ENCODE results near the gene LPAR1.

Gene LPAR1

GRCh38 chr9:110954822-110955291, 83.4 kb downstream of the LPAR1 start:
- DNase-seq (ENCODE audit: low read depth), result no peak

DNA sequence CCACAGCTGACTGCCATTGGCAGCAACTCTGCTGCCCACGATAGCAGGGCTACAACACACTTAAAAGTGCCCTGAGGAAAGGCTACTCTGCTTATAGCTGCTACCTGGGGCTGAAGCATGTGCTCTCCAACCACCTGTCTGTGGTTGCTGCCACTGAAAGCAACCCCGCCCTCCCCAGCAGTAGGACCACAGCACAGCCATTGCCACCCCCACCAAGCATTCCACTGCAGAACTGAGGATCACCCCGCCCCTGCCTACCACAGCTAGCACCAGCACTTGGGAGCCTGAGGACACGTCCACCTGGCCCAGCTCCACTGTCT, 85.8 kb downstream of the LPAR1 start:
- no peak for DNase-seq (ENCODE audit: low read depth)

- DNase-seq (ENCODE audit: low read depth), result no peak
Observed at GRCh38 chr9:110951805-110952539, 86.3 kb downstream of the LPAR1 start.

DNA sequence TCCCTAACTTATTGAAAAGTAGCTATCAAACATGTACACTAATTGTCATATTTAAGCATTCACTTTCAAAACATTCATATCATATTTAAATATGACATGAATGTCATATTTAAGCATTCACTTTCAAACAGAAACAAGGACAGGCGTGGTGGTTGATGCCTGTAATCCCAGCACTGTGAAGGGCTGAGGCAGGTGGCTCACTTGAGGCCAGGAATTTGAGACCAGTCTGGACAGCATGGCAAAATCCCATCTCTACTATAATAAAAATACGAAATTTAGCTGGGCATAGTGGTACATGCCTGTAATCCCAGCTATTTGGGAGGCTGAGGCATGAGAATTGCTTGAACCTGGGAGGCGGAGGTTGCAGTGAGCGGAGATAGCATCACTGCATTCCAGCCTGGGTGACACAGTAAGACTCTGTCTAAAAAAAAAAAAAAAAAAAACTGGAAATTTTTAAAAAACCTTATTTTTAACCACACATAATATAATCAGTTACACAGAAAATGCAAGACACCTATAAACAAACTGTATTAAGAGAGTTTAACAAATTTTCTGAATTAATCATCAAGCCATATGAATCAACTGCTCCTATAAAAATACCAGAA, 88.1 kb downstream of the LPAR1 start:
- no peak for DNase-seq (ENCODE audit: low read depth)

GRCh38 chr9:110949081-110949480, 89.2 kb downstream of the LPAR1 start:
- no peak for DNase-seq (ENCODE audit: low read depth)

DNA sequence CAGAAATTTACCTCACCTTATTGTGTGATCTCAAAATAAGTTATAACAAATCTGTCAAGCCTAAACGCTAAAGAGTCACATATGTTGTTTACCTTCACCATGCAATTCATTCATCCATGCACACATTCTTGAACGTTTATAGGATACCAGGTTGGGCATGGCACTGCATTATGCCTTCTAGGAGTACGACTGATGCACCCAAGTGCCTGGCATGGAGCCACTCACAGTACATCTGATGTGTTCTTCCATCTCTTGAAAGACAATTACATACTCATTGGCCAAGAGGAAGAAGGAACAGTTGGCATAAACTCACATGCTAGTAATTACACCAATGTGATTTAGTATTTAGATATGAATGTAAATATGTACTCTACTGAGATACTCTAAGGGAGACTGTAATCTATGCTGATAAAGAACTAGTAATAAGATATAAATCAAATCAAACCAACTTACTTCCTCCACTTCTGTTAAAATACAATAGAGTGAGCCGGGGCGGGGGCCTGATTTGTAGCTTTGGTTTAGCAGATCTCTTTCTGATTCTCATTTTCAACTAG, 90.7 kb downstream of the LPAR1 start:
- DNase-seq (ENCODE audit: low read depth), result no peak

GRCh38 chr9:110942522-110942921, 95.7 kb downstream of the LPAR1 start:
- no peak for DNase-seq (ENCODE audit: low read depth)

DNA sequence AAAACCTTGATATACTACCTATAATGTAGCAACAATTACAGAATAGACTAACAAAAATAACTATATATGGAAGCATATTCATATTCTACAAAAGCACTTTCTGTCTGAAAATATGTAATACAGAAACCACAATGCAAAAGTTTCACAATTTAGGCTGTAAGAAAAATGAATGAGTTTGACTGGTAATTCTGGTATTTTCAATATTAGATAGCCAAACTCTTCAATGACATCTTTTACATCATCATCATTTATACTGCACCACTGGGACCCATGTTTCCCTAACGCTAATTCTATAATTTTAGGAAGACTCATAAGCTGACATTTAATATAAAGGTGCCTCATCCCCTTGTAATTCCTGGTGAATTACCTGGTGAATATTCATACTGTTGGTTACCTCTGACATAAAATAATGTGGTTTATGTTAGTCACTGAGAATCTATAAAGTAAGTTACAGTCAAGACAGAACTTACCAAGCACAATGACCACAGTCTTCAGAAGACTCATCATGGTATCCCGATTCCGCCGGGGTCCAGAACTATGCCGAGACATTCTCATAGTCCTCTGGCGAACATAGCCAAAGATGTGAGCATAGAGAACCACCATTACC, 97.2 kb downstream of the LPAR1 start:
- no peak for DNase-seq (ENCODE audit: low read depth)

- DNase-seq (ENCODE audit: low read depth), result no peak
Observed at GRCh38 chr9:110939573-110939972, 98.7 kb downstream of the LPAR1 start.

GRCh38 chr9:110939047-110939446, 99.2 kb downstream of the LPAR1 start:
- no peak for DNase-seq (ENCODE audit: low read depth)

DNA sequence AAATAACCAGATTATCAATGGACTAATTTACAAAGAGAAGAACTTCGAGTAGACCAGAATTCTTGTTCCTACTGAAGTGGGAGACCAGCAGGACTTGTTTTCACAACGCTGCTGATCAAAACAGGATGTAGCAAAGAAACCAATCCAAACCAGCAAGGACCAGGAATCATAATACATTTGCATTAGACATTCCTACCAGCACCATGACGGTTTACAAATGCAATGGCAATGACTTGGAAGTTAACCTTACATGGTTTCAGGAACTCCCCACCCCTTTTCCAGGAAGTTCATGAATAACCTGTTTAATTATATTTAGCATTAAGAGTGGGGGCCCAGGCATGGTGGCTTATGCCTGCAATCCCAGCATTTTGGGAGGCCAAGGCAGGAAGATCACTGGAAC, 100.0 kb downstream of the LPAR1 start:
- no peak for DNase-seq (ENCODE audit: low read depth)

DNA sequence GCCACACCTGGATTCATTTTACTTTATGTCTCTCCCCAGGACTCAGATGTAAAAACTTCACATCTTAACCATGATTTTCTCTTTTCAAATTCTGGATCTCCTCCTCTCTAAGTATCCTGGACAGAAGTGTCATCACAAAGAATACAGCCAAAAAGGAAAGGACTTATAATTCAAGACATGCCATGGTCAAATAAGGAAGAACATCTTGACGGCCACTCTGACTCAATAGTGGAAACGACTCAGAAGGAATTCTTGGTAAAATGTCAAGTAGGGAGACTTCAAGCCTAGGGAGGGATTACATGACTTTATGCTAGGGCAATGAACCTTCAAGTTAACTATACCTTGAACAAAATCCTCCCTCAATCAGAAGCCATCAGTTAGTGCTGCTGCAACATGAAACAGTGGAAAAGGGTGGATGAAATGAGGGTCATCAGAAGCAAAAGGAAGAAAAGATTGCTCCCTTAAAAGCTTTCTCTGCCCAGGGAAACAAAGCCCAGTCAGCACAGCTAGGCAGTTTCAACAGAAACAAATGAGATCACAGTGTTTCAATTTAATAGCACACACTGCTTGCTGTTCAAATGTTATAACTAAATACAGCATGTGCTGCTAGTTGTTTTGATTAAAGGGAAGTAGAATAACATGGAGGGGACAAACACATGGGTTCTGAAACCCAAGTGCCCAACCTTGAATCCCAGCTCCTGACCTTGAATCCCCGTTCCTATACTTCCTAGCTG, 101.4 kb downstream of the LPAR1 start:
- DNase-seq (ENCODE audit: low read depth), result peak; percentile 86

GRCh38 chr9:110936237-110936636, 102.0 kb downstream of the LPAR1 start:
- no peak for DNase-seq (ENCODE audit: low read depth)

DNA sequence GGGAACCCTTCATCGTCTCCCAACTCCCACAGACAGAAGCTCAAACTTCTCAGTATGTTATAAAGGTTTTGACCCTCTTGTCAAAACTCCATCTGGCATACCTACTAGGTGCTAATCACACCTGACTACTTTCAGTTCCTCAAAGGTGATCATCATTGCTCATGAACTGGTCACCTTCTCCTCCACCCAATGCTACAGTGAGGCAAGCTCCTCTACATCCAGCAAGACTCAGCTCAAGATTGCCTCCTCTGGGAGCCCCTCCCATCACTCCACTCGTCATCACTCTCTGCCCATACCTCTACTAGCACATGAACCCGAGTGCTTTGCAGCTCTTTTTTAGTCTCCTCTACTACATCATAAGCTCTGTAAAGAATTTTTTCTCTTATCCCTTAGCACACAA, 102.4 kb downstream of the LPAR1 start:
- DNase-seq (ENCODE audit: low read depth), result no peak

GRCh38 chr9:110933350-110934001, 104.8 kb downstream of the LPAR1 start:
- DNase-seq (ENCODE audit: low read depth), result no peak

- DNase-seq (ENCODE audit: low read depth), result no peak
Observed at GRCh38 chr9:110932863-110933262, 105.4 kb downstream of the LPAR1 start.

GRCh38 chr9:110928599-110928998, 109.7 kb downstream of the LPAR1 start:
- DNase-seq (ENCODE audit: low read depth), result no peak

- no peak for DNase-seq (ENCODE audit: low read depth)
Observed at GRCh38 chr9:110926828-110927487, 111.3 kb downstream of the LPAR1 start.

DNA sequence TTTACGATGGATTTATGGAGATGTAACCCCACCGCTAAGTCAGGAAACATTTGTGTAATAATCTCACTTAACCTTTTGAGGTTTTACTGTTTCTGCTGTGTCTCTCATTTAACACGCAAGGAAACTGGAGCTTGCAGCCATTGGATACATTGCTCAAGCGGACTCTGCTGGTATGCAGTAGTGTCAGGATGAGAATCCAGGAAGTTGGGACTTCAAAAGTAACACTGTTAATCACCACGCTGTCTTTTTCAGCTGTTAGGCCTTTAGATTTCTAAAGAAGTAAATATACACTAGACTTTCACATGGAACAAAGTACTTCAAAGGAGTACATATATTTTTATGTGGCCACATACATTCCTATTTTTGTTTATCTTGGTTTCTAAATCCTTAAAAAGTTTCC, 114.7 kb downstream of the LPAR1 start:
- no peak for DNase-seq (ENCODE audit: low read depth)

DNA sequence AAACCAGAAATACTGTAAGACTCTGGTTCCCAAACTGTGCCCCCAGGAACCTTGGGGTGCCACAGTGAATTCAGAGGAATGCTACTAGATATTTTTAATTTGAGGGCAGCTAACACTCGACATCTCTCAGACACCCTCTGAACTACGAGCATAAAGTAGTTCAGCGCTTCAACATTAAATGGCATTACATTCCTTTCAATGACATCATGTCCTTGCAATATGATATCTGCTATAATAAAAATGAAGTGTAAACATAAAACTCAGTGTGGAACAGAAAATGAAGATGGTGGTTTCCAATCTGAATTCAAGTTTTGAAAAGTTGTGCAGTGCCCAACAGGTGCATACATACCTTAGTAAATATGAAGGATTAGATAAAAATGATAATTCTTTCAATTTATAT, 116.1 kb downstream of the LPAR1 start:
- no peak for DNase-seq (ENCODE audit: low read depth)

GRCh38 chr9:110921705-110922104, 116.6 kb downstream of the LPAR1 start:
- no peak for DNase-seq (ENCODE audit: low read depth)

DNA sequence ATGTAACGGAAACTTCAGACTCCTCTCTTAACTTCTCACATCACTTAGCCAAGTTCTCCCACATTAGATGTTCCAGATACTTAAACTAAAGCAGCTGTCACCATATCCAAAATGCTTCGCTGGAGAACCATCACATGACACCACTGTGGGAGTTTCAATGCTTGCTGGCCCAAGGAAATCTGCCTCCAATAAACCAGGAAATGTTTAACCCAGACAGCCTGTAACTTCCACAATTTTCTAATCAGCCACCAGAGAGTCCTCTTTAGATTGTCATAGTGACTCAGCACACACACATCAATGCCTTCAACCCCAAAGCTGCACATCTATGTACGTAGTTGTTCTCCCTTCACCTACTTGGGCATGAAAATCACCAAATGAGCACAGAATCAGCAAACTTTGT, 118.7 kb downstream of the LPAR1 start:
- peak; percentile 82 for DNase-seq (ENCODE audit: low read depth)
